ENCODE measurements around the gene LRG1.

LRG1 gene

GRCh38 chr19:4499855-4500254 lies 40.0 kb downstream of the LRG1 start:
- Histone ChIP-seq H3K27ac (ENCODE audit: poor library complexity, severe bottlenecking) (no peak overlapping the region), H3K36me3 (ENCODE audit: low read depth) (peaks cover 21% of the 10 kb centered on the region)

GRCh38 chr19:4499318-4499717 lies 40.5 kb downstream of the LRG1 start:
- Histone ChIP-seq H3K4me3 (ENCODE audit: severe bottlenecking) (no peak overlapping the region), H3K27ac (ENCODE audit: poor library complexity, severe bottlenecking) (no peak overlapping the region), H3K4me1 (ENCODE audit: insufficient read depth, poor library complexity, severe bottlenecking) (no peaks in the 10 kb centered on the region), H3K27me3 (ENCODE audit: insufficient read depth, poor library complexity, severe bottlenecking) (no peaks in the 10 kb centered on the region), H3K9me3 (ENCODE audit: severe bottlenecking) (no peaks in the 10 kb centered on the region), H3K36me3 (ENCODE audit: low read depth) (peaks cover 23% of the 10 kb centered on the region)
- DNase-seq (ENCODE audit: low spot score) (peak; percentile 32), ATAC-seq (ENCODE audit: low read depth) (no peak)
- TF ChIP-seq CTCF (IDR thresholded peaks at IDR 0.05; ENCODE audit: poor library complexity, severe bottlenecking): no peak

More at GRCh38 chr19:4499855-4500254, 40.0 kb downstream of the LRG1 start:
- Histone ChIP-seq H3K4me1 (ENCODE audit: insufficient read depth, poor library complexity, severe bottlenecking) (no peaks in the 10 kb centered on the region), H3K27me3 (ENCODE audit: insufficient read depth, poor library complexity, severe bottlenecking) (no peaks in the 10 kb centered on the region), H3K9me3 (ENCODE audit: severe bottlenecking) (no peaks in the 10 kb centered on the region), H3K4me3 (ENCODE audit: severe bottlenecking) (no peak overlapping the region)
- DNase-seq (ENCODE audit: low spot score) (peak; percentile 39), ATAC-seq (ENCODE audit: low read depth) (no peak)
- no peak for TF ChIP-seq CTCF (IDR thresholded peaks at IDR 0.05; ENCODE audit: poor library complexity, severe bottlenecking)

GRCh38 chr19:4498694-4499093 lies 41.1 kb downstream of the LRG1 start:
- Histone ChIP-seq H3K4me1 (ENCODE audit: insufficient read depth, poor library complexity, severe bottlenecking) (no peaks in the 10 kb centered on the region), H3K9me3 (ENCODE audit: severe bottlenecking) (no peaks in the 10 kb centered on the region), H3K27me3 (ENCODE audit: insufficient read depth, poor library complexity, severe bottlenecking) (no peaks in the 10 kb centered on the region), H3K4me3 (ENCODE audit: severe bottlenecking) (no peak overlapping the region), H3K36me3 (ENCODE audit: low read depth) (peaks cover 26% of the 10 kb centered on the region), H3K27ac (ENCODE audit: poor library complexity, severe bottlenecking) (no peak overlapping the region)
- ATAC-seq (ENCODE audit: low read depth) (no peak), DNase-seq (ENCODE audit: low spot score) (peak; percentile 38)
- TF ChIP-seq CTCF (IDR thresholded peaks at IDR 0.05; ENCODE audit: poor library complexity, severe bottlenecking): no peak

- ATAC-seq (ENCODE audit: low read depth): no peak
- H3K4me3 ChIP-seq (ENCODE audit: severe bottlenecking): no peak overlapping the region
- H3K27ac ChIP-seq (ENCODE audit: poor library complexity, severe bottlenecking): no peak overlapping the region
- H3K36me3 ChIP-seq (ENCODE audit: low read depth): peaks cover 31% of the 10 kb centered on the region
- peak; percentile 58 for DNase-seq (ENCODE audit: low spot score)
- H3K9me3 ChIP-seq (ENCODE audit: severe bottlenecking): no peaks in the 10 kb centered on the region
- H3K4me1 ChIP-seq (ENCODE audit: insufficient read depth, poor library complexity, severe bottlenecking): no peaks in the 10 kb centered on the region
- no peak for TF ChIP-seq CTCF (IDR thresholded peaks at IDR 0.05; ENCODE audit: poor library complexity, severe bottlenecking)
- no peaks in the 10 kb centered on the region for H3K27me3 ChIP-seq (ENCODE audit: insufficient read depth, poor library complexity, severe bottlenecking)
Measured at GRCh38 chr19:4497770-4498389, 42.0 kb downstream of the LRG1 start.

GRCh38 chr19:4496304-4496703 lies 43.5 kb downstream of the LRG1 start:
- Histone ChIP-seq H3K4me1 (ENCODE audit: insufficient read depth, poor library complexity, severe bottlenecking) (no peaks in the 10 kb centered on the region), H3K36me3 (ENCODE audit: low read depth) (peaks cover 47% of the 10 kb centered on the region), H3K9me3 (ENCODE audit: severe bottlenecking) (no peaks in the 10 kb centered on the region), H3K4me3 (ENCODE audit: severe bottlenecking) (no peak overlapping the region), H3K27ac (ENCODE audit: poor library complexity, severe bottlenecking) (no peak overlapping the region), H3K27me3 (ENCODE audit: insufficient read depth, poor library complexity, severe bottlenecking) (no peaks in the 10 kb centered on the region)
- no peak for TF ChIP-seq CTCF (IDR thresholded peaks at IDR 0.05; ENCODE audit: poor library complexity, severe bottlenecking)
- no peak for DNase-seq (ENCODE audit: low spot score)
- no peak for ATAC-seq (ENCODE audit: low read depth)

All from RWPE2 (cell line).